GM12878 (cell line): ENCODE results near the gene HTR1D. TPM values are rescaled to one million over a fixed set of nuclear protein-coding genes. Genes with fewer than 3 reads are reported as not detected.

Experiments
- ATAC-seq: fragments of 200-7000 bp; cut with Tn5 transposase; 3 replicates; pipeline ENCODE4 v1.9.1; 2020; ENCODE audit warnings: mild to moderate bottlenecking, moderate library complexity
- BruUV-seq: library from RNA; stranded (reverse); fragments of 400-500 nt; replicated peaks from 2 replicates; lab custom pipeline; 2021; lab: Mats Ljungman, UMichigan
- CTCF ChIA-PET: fragments of 300-600 bp; sonication (Branson Sonifier 250); formaldehyde crosslinking; extraction: SDS; loops from one replicate; lab custom pipeline; 2021; ENCODE audit warnings: inconsistent platforms; lab: Yijun Ruan, JAX
- POLR2A ChIA-PET: fragments of 350-600 bp; formaldehyde crosslinking; extraction: SDS; loops from one replicate; lab custom pipeline; 2021; ENCODE audit warnings: inconsistent platforms; lab: Charles Lee
- RAD21 ChIA-PET: fragments of 300-600 bp; sonication (Branson Sonifier 250); formaldehyde crosslinking; loops from one replicate; lab custom pipeline; 2023; ENCODE audit warnings: antibody characterized with exemption; ENCODE audit not compliant: unreplicated experiment; lab: Charles Lee
- SMC1A ChIA-PET: fragments of 300-600 bp; sonication (Branson Sonifier 250); formaldehyde crosslinking; loops from one replicate; lab custom pipeline; 2023; ENCODE audit not compliant: unreplicated experiment, uncharacterized antibody; lab: Charles Lee
- DNase-seq: peaks from one replicate; pipeline ENCODE4 v3.0.0-alpha.2; 2011; ENCODE audit warnings: low read depth, low spot score
- FAIRE-seq: peaks from 3 replicates; lab custom pipeline; 2011; peaks lifted over from hg19 to GRCh38; lab: Jason Lieb, UNC
- H2AFZ ChIP-seq: 2 replicates; pipeline ENCODE4 v1.6.0; 2011; ENCODE audit warnings: low read depth, low read length, control low read depth; ENCODE audit not compliant: control insufficient read depth
- H3K27ac ChIP-seq: 2 replicates; pipeline ENCODE4 v1.5.1; 2011; ENCODE audit warnings: control low read depth; ENCODE audit not compliant: control insufficient read depth, insufficient read depth
- H3K27me3 ChIP-seq, 2 experiments: replicated peaks in 1 of 2; 2 replicates each; pipeline versions ENCODE4 v1.6.0 to v1.6.1; 2011; ENCODE audit warnings: low read length in 1 of 2; ENCODE audit not compliant: control insufficient read depth in 2 of 2, insufficient read depth in 2 of 2
- H3K36me3 ChIP-seq, 2 experiments: 2 replicates each; pipeline ENCODE4 v1.5.1; 2011; ENCODE audit warnings: low read length in 1 of 2; ENCODE audit not compliant: control insufficient read depth in 2 of 2, insufficient read depth in 2 of 2
- H3K4me1 ChIP-seq: 2 replicates; pipeline ENCODE4 v1.6.1; 2011; ENCODE audit warnings: mild to moderate bottlenecking, low read length, moderate library complexity, mixed read lengths; ENCODE audit not compliant: control insufficient read depth, insufficient read depth
- H3K4me2 ChIP-seq: 2 replicates; pipeline ENCODE4 v1.6.0; 2011; ENCODE audit warnings: control low read depth; ENCODE audit not compliant: control insufficient read depth, insufficient read depth
- H3K4me3 ChIP-seq: fragments of 200-600 bp; sonication (generic); 2 replicates; pipeline ENCODE4 v1.5.1; 2016
- H3K79me2 ChIP-seq: 2 replicates; pipeline ENCODE4 v1.6.0; 2011; ENCODE audit warnings: low read length; ENCODE audit not compliant: control insufficient read depth, insufficient read depth
- H3K9ac ChIP-seq: 2 replicates; pipeline ENCODE4 v1.8.0; 2011; ENCODE audit warnings: low read length, control low read depth, mixed read lengths; ENCODE audit not compliant: control insufficient read depth, insufficient read depth
- H3K9me3 ChIP-seq: replicated peaks from 3 replicates; pipeline ENCODE4 v1.5.1; 2011; ENCODE audit warnings: mild to moderate bottlenecking, low read length; ENCODE audit not compliant: control insufficient read depth, insufficient read depth
- H4K20me1 ChIP-seq: 2 replicates; pipeline ENCODE4 v1.6.0; 2011; ENCODE audit not compliant: control insufficient read depth, insufficient read depth
- CUX1 ChIP-seq: IDR thresholded peaks from 2 replicates; pipeline ENCODE4 v1.6.1; 2012; ENCODE audit warnings: improper control_type of control experiment, low read depth, low read length; ENCODE audit not compliant: insufficient replicate concordance
- ETV6 ChIP-seq, 2 experiments: fragments of 450-650 bp in 1 of 2; IDR thresholded peaks in 1 of 2; conservative IDR thresholded peaks in 1 of 2; 2 replicates each; pipeline ENCODE4 v1.6.1; 2014; ENCODE audit warnings: antibody characterized with exemption in 1 of 2, borderline replicate concordance in 1 of 2, low read depth in 1 of 2, mild to moderate bottlenecking in 1 of 2, moderate library complexity in 1 of 2
- IKZF2 ChIP-seq, 2 experiments: fragments of 450-650 bp; IDR thresholded peaks; 2 replicates each; pipeline ENCODE4 v1.6.1; 2017; ENCODE audit warnings: mild to moderate bottlenecking in 2 of 2, moderate library complexity in 2 of 2
- IRF4 ChIP-seq: IDR thresholded peaks from 2 replicates; pipeline ENCODE4 v1.6.1; 2011; ENCODE audit warnings: low read depth, low read length
- MTA3 ChIP-seq: IDR thresholded peaks from 2 replicates; pipeline ENCODE4 v1.6.1; 2012; ENCODE audit warnings: low read length, inconsistent platforms, borderline replicate concordance
- MYB ChIP-seq: fragments of 150-350 bp; IDR thresholded peaks from 2 replicates; pipeline ENCODE4 v1.6.1; 2014; ENCODE audit warnings: mild to moderate bottlenecking, low read depth, low read length, borderline replicate concordance
- PAX8 ChIP-seq: fragments of 450-650 bp; IDR thresholded peaks from 2 replicates; pipeline ENCODE4 v1.6.1; 2017; ENCODE audit warnings: mild to moderate bottlenecking, moderate library complexity
- RFX5 ChIP-seq: IDR thresholded peaks from 2 replicates; pipeline ENCODE4 v1.6.1; 2011; ENCODE audit warnings: low read depth, low read length, improper control_type of control experiment
- SMC3 ChIP-seq: IDR thresholded peaks from 2 replicates; pipeline ENCODE4 v1.6.1; 2011; ENCODE audit warnings: low read length, improper control_type of control experiment, borderline replicate concordance
- STAT3 ChIP-seq: IDR thresholded peaks from 2 replicates; pipeline ENCODE4 v1.6.1; 2011; ENCODE audit warnings: low read depth, low read length, improper control_type of control experiment
- SUPT20H ChIP-seq: IDR thresholded peaks from 2 replicates; pipeline ENCODE4 v1.6.1; 2011; ENCODE audit warnings: low read depth, mild to moderate bottlenecking, low read length, moderate library complexity, borderline replicate concordance; ENCODE audit not compliant: control insufficient read depth
- WGBS: methylation state at CpG from one replicate; pipeline ENCODE4 v1.1.6; 2016; ENCODE audit warnings: low lambda C conversion rate; ENCODE audit not compliant: insufficient replicate concordance, insufficient coverage; ENCODE audit errors: missing lambda C conversion rate; 5-methylcytosine and 5-hydroxymethylcytosine counted together
- in situ Hi-C: fragments of 300-500 bp; cut with MboI; formaldehyde crosslinking; loops from 9 replicates; pipeline ENCODE4 v1.14.3; 2018; ENCODE audit warnings: mixed read lengths
- intact Hi-C: fragments of 100-400 bp; cut with micrococcal nuclease; formaldehyde crosslinking; loops from one replicate; pipeline ENCODE4 v1.14.2; 2022; ENCODE audit not compliant: unreplicated experiment
- polyA plus RNA-seq, 11 experiments: library from polyadenylated mRNA; depleted of rRNA in 4 of 11; unstranded in 6 of 11; stranded (reverse) in 5 of 11; fragments of >200 nt; fragmentation: Nextera tagmentation in 4 of 11; fragmentation: Illumina TruSeq in 1 of 11; extraction: Ambion mirVana in 4 of 11; extraction: Trizol in 1 of 11; gene quantifications; 1 replicate in 1 of 11; 2 replicates in 10 of 11; pipeline versions ENCODE4 v1.2.1 to v1.2.3, GENCODE V29; 2011 to 2016; ENCODE audit warnings: inconsistent platforms in 2 of 11, missing spikeins in 2 of 11, low read depth in 1 of 11
- total RNA-seq, 4 experiments: library from RNA; depleted of rRNA in 3 of 4; stranded (reverse); fragments of >200 nt in 3 of 4; fragmentation: Illumina TruSeq in 1 of 4; extraction: Trizol in 1 of 4; gene quantifications; 2 replicates each; pipeline versions ENCODE4 v1.2.1 to v1.2.3, GENCODE V29; 2013 to 2021
- TF ChIP-seq, protein P1 (sequence below): fragments of 450-650 bp; IDR thresholded peaks from 2 replicates; pipeline ENCODE4 v1.6.1; 2017; ENCODE audit warnings: mild to moderate bottlenecking, moderate library complexity
- TF ChIP-seq, protein P2 (sequence below), 3 experiments: IDR thresholded peaks in 2 of 3; conservative IDR thresholded peaks in 1 of 3; 2 replicates each; pipeline ENCODE4 v1.5.1; 2011; ENCODE audit warnings: low read depth in 3 of 3, low read length in 3 of 3, mild to moderate bottlenecking in 3 of 3, control low read depth in 2 of 3, moderate library complexity in 2 of 3, inconsistent platforms in 1 of 3, mixed read lengths in 1 of 3; ENCODE audit not compliant: control insufficient read depth in 2 of 3, insufficient read depth in 1 of 3; ENCODE audit errors: extremely low read depth in 1 of 3

Gene HTR1D
- total and polyA plus RNA-seq, 10 of the 15 experiments (the other 5 are each of a cell fraction or from before 2014, with no cell fraction given): 0.07 TPM; not detected in 9

- no peaks in the 10 kb centered on the region for H4K20me1 ChIP-seq
- ChIA-PET SMC1A (no interaction called here), RAD21 (no interaction called here), POLR2A (interaction anchor here (0.6 kb wide), 1 partner anchor 12 kb away, joined by 3 read pairs; no protein-coding TSS in a partner anchor), CTCF (interaction anchor here (1.3 kb wide), 1 partner anchor 188 kb away, joined by 3 read pairs; no protein-coding TSS in a partner anchor)
- H3K4me2 ChIP-seq: no peak overlapping the region
- intact Hi-C loops: loop anchor here (5.0 to 10.0 kb wide), 2 partner anchors 60 to 187 kb away; no protein-coding TSS in a partner anchor
- peaks cover 3% of the 10 kb centered on the region for H3K4me1 ChIP-seq
- H3K9ac ChIP-seq: no peak overlapping the region
- no peak overlapping the region for H2AFZ ChIP-seq
- H3K27me3 ChIP-seq: peaks cover 0 to 5% of the 10 kb centered on the region in 2 experiments; a peak in 3 of 4 replicates
- DNase-seq: no peak
- no TSS peak for BruUV-seq
- H3K4me3 ChIP-seq: no peak overlapping the region
- no peaks in the 10 kb centered on the region for H3K9me3 ChIP-seq
- WGBS: 17% methylated on average over 3 of the region's 3 CpGs
- in situ Hi-C loops: no loop called here
- no peak for ATAC-seq
- no peaks in the 10 kb centered on the region for H3K36me3 ChIP-seq
- H3K27ac ChIP-seq: no peak overlapping the region
- no peaks in the 10 kb centered on the region for H3K79me2 ChIP-seq
- no peak for FAIRE-seq
- TF ChIP-seq, protein P1, sequence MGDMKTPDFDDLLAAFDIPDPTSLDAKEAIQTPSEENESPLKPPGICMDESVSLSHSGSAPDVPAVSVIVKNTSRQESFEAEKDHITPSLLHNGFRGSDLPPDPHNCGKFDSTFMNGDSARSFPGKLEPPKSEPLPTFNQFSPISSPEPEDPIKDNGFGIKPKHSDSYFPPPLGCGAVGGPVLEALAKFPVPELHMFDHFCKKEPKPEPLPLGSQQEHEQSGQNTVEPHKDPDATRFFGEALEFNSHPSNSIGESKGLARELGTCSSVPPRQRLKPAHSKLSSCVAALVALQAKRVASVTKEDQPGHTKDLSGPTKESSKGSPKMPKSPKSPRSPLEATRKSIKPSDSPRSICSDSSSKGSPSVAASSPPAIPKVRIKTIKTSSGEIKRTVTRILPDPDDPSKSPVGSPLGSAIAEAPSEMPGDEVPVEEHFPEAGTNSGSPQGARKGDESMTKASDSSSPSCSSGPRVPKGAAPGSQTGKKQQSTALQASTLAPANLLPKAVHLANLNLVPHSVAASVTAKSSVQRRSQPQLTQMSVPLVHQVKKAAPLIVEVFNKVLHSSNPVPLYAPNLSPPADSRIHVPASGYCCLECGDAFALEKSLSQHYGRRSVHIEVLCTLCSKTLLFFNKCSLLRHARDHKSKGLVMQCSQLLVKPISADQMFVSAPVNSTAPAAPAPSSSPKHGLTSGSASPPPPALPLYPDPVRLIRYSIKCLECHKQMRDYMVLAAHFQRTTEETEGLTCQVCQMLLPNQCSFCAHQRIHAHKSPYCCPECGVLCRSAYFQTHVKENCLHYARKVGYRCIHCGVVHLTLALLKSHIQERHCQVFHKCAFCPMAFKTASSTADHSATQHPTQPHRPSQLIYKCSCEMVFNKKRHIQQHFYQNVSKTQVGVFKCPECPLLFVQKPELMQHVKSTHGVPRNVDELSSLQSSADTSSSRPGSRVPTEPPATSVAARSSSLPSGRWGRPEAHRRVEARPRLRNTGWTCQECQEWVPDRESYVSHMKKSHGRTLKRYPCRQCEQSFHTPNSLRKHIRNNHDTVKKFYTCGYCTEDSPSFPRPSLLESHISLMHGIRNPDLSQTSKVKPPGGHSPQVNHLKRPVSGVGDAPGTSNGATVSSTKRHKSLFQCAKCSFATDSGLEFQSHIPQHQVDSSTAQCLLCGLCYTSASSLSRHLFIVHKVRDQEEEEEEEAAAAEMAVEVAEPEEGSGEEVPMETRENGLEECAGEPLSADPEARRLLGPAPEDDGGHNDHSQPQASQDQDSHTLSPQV: no peak
- TF ChIP-seq SMC3: no peak
- no peak for TF ChIP-seq IRF4
- no peak for TF ChIP-seq STAT3
- no peak for TF ChIP-seq SUPT20H
- TF ChIP-seq IKZF2 (IDR thresholded peaks at IDR 0.05): no peak
- no peak for TF ChIP-seq RFX5
- TF ChIP-seq CUX1: no peak
- TF ChIP-seq PAX8: no peak
- TF ChIP-seq MYB: no peak
- TF ChIP-seq, protein P2, sequence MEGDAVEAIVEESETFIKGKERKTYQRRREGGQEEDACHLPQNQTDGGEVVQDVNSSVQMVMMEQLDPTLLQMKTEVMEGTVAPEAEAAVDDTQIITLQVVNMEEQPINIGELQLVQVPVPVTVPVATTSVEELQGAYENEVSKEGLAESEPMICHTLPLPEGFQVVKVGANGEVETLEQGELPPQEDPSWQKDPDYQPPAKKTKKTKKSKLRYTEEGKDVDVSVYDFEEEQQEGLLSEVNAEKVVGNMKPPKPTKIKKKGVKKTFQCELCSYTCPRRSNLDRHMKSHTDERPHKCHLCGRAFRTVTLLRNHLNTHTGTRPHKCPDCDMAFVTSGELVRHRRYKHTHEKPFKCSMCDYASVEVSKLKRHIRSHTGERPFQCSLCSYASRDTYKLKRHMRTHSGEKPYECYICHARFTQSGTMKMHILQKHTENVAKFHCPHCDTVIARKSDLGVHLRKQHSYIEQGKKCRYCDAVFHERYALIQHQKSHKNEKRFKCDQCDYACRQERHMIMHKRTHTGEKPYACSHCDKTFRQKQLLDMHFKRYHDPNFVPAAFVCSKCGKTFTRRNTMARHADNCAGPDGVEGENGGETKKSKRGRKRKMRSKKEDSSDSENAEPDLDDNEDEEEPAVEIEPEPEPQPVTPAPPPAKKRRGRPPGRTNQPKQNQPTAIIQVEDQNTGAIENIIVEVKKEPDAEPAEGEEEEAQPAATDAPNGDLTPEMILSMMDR (IDR thresholded peaks at IDR 0.05 in 2 of 3, conservative IDR thresholded peaks at IDR 0.05 in 1 of 3; ENCODE audit: control insufficient read depth in 2 of 3, extremely low read depth in 1 of 3, insufficient read depth in 1 of 3, low read depth in 3 of 3, low read length in 3 of 3): no peak
- TF ChIP-seq ETV6 (conservative IDR thresholded peaks at IDR 0.05 in 1 of 2, IDR thresholded peaks at IDR 0.05 in 1 of 2; ENCODE audit: borderline replicate concordance in 1 of 2, low read depth in 1 of 2): no peak
- no peak for TF ChIP-seq MTA3
Measured at GRCh38 chr1:23215291-23215690, 2.0 kb downstream of the HTR1D start.
